Embryonic facial prominence (tissue), 1 donor: ENCODE measurements around the gene KCTD16.

Experiments
- DNase-seq: peaks from one replicate; pipeline ENCODE4 v3.0.0-alpha.2; 2016; ENCODE audit errors: extremely low spot score

KCTD16 gene

DNA sequence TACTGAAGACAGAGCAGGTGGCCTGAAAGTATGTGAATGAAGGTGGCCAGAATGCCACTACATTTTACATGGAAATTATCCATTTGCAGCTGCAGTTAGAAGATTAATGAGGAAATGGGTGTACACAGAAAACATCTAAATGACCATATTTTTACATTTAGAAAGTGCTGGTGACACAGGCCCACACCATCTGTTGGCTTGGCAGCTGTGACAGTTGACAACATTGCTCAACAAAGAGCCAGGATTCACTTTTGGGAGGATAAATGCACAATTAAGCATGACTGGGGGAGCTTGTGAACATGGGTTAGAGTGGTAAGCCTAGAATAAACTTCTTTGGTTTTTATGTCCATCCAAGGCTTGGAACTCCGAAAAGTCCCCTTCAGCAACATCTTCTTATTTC, 360.5 kb downstream of the KCTD16 start:
- no peak for DNase-seq
